Stimulated activated naive CD8-positive, alpha-beta T cell treated with anti-CD3 and anti-CD28 coated beads, Interleukin-15, Interleukin-2, amounts not matched to agents 100 U/mL and 50 U/mL, for 24 hours (primary cell): ENCODE results near the gene S1PR4.

Source experiments
- ATAC-seq: fragments of 150-1000 bp; cut with Tn5 transposase; one replicate; pipeline ENCODE4 v1.10.0; 2021
- DNase-seq: peaks from one replicate; pipeline ENCODE4 v3.0.0; 2021

Gene S1PR4

GRCh38 chr19:3224346-3225168 is 46.0 kb downstream of the S1PR4 start, which contains the start of gene CELF5:
Gene CELF5, plus strand, starts transcription at chr19:3224661. Its CDS starts 79 bp downstream, at chr19:3224740.
- ATAC-seq = peak; percentile 66

GRCh38 chr19:3225169-3225485 is 46.6 kb downstream of the S1PR4 start:
- DNase-seq = no peak
- ATAC-seq = no peak

More at GRCh38 chr19:3224346-3225168, 46.0 kb downstream of the S1PR4 start, which contains the start of gene CELF5:
- peak; percentile 74 for DNase-seq

- ATAC-seq (no peak), DNase-seq (no peak)
These were observed 47.1 kb downstream of the S1PR4 start for GRCh38 chr19:3225677-3226093.

GRCh38 chr19:3227054-3227626 is 48.6 kb downstream of the S1PR4 start:
- DNase-seq (no peak), ATAC-seq (no peak)

- DNase-seq (no peak), ATAC-seq (no peak)
These were observed 50.8 kb downstream of the S1PR4 start for GRCh38 chr19:3229346-3229743.
